ENCODE measurements around the gene LRRC10B.

The LRRC10B gene

DNA sequence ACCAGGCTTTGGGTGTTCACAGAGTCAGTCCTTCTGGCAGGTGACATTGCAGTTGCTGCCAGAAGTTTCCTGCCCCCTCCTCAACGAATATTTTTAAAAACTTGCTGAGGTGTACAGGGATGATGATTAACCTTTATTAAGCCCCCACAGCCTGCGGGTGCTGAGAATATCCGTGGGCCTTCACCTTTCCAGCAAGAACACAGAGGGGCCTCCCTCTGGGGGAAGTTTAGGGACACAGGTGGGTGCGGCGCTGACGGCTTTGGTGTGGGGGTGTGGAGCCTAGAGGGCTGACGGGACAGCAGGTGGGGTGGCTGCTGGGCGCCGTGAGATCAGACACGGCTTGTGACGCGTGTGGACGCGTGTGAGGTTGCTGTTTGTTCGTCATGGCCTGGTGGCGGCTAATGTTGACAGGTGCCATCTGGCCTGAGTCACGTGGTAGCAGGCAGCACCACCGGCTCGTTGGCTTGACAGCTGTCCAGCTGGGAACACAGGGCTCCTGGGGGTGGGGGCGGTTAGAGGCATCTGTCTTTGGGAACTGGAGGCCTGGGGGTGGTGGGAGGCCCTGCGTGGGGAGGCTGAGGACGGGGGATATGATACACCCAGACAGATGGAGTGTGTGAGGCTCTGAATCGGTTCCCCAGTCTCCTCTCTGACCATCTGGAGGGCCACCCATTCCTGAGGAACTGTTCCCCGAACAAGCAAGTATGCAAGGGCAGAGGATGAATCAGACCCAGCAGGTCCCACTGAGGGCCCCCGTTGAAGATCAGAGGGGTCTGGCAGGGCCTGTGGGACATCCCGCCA lies 12.5 kb upstream of the LRRC10B start:
- Mint-ChIP-seq H3K4me1 (ENCODE audit: low read depth) (no peaks in the 10 kb centered on the region), H3K27ac (no peak overlapping the region), H3K36me3 (ENCODE audit: low read depth) (no peaks in the 10 kb centered on the region), H3K9me3 (no peaks in the 10 kb centered on the region), H3K4me3 (no peak overlapping the region), H3K27me3 (ENCODE audit: low read depth) (peaks cover 3% of the 10 kb centered on the region)

GRCh38 chr11:61496602-61497400 lies 11.7 kb upstream of the LRRC10B start:
- H3K4me3 Mint-ChIP-seq = no peak overlapping the region
- H3K27me3 Mint-ChIP-seq (ENCODE audit: low read depth) = peaks cover 3% of the 10 kb centered on the region
- H3K27ac Mint-ChIP-seq = no peak overlapping the region
- H3K36me3 Mint-ChIP-seq (ENCODE audit: low read depth) = no peaks in the 10 kb centered on the region
- H3K9me3 Mint-ChIP-seq = no peaks in the 10 kb centered on the region
- no peaks in the 10 kb centered on the region for H3K4me1 Mint-ChIP-seq (ENCODE audit: low read depth)

DNA sequence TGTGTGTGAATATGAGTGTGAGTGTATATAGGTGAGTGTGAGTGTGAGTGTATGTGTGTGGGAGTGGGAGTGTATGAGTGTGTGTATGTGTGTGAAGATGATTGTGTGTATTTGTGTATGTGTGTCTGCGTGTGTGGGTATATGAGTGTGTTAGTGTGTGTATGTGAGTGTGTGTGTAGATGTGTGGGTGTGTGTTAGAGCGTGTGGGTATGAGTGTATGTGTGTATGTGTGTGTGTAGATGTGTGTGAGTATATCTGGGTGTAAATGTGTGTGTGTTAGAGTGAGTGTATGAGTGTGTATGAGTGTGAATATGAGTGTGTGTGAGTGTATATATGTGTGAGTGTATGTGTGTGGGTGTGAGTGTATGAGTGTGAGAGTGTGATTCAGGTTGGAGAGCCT lies 11.1 kb upstream of the LRRC10B start:
- Mint-ChIP-seq H3K4me1 (ENCODE audit: low read depth) (no peaks in the 10 kb centered on the region), H3K27ac (no peak overlapping the region), H3K36me3 (ENCODE audit: low read depth) (no peaks in the 10 kb centered on the region), H3K27me3 (ENCODE audit: low read depth) (peaks cover 8% of the 10 kb centered on the region), H3K9me3 (no peaks in the 10 kb centered on the region), H3K4me3 (no peak overlapping the region)

GRCh38 chr11:61497876-61498275 lies 10.7 kb upstream of the LRRC10B start:
- H3K9me3 Mint-ChIP-seq = no peaks in the 10 kb centered on the region
- H3K27me3 Mint-ChIP-seq (ENCODE audit: low read depth) = peaks cover 12% of the 10 kb centered on the region
- no peaks in the 10 kb centered on the region for H3K36me3 Mint-ChIP-seq (ENCODE audit: low read depth)
- no peak overlapping the region for H3K4me3 Mint-ChIP-seq
- no peak overlapping the region for H3K27ac Mint-ChIP-seq
- no peaks in the 10 kb centered on the region for H3K4me1 Mint-ChIP-seq (ENCODE audit: low read depth)

- Mint-ChIP-seq H3K27ac (no peak overlapping the region), H3K36me3 (ENCODE audit: low read depth) (no peaks in the 10 kb centered on the region), H3K4me3 (no peak overlapping the region), H3K9me3 (no peaks in the 10 kb centered on the region), H3K27me3 (ENCODE audit: low read depth) (peaks cover 12% of the 10 kb centered on the region), H3K4me1 (ENCODE audit: low read depth) (no peaks in the 10 kb centered on the region)
Measured at GRCh38 chr11:61498767-61499341, 9.7 kb upstream of the LRRC10B start.

- Mint-ChIP-seq H3K27ac (no peak overlapping the region), H3K9me3 (no peaks in the 10 kb centered on the region), H3K4me1 (ENCODE audit: low read depth) (no peaks in the 10 kb centered on the region), H3K27me3 (ENCODE audit: low read depth) (peaks cover 17% of the 10 kb centered on the region), H3K4me3 (no peak overlapping the region), H3K36me3 (ENCODE audit: low read depth) (no peaks in the 10 kb centered on the region)
Measured at GRCh38 chr11:61499816-61500491, 8.6 kb upstream of the LRRC10B start.

GRCh38 chr11:61502522-61502921 lies 6.0 kb upstream of the LRRC10B start:
- Mint-ChIP-seq H3K9me3 (no peaks in the 10 kb centered on the region), H3K27me3 (ENCODE audit: low read depth) (peaks cover 39% of the 10 kb centered on the region), H3K36me3 (ENCODE audit: low read depth) (no peaks in the 10 kb centered on the region), H3K4me3 (no peak overlapping the region), H3K27ac (no peak overlapping the region), H3K4me1 (ENCODE audit: low read depth) (no peaks in the 10 kb centered on the region)

DNA sequence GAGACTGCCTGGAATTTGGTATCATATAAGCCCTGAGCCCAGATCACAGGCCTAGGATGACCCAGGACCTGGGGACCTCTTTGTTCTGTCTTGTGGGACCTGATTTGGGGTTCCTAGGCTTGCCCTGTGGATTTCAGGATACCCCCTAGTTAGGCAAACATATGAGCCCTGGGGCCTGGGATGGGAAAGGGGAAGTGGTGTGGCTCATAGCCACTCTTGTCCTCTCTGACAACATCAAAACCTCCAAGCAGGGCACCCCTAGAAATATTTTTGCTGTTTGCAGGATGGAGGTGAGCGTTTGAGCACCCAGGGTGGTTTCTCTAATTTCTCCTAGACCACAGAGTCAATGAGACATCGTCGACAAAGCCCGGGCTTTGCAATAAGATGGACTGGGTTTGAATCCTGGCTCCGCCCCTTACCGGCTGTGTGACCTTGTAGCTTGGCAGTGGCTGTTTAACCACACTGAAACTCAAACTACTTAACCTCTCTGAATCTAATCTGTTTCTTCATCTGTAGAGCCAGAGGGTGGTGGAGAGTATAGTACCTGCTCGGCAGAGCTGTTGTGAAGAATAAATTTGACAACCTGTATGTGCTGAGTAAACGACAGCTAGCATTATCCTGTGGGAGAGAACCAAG lies 5.3 kb upstream of the LRRC10B start:
- H3K9me3 Mint-ChIP-seq = no peaks in the 10 kb centered on the region
- H3K4me1 Mint-ChIP-seq (ENCODE audit: low read depth) = peaks cover 4% of the 10 kb centered on the region
- H3K36me3 Mint-ChIP-seq (ENCODE audit: low read depth) = no peaks in the 10 kb centered on the region
- peaks cover 47% of the 10 kb centered on the region for H3K27me3 Mint-ChIP-seq (ENCODE audit: low read depth)
- H3K27ac Mint-ChIP-seq = no peak overlapping the region
- H3K4me3 Mint-ChIP-seq = no peak overlapping the region

DNA sequence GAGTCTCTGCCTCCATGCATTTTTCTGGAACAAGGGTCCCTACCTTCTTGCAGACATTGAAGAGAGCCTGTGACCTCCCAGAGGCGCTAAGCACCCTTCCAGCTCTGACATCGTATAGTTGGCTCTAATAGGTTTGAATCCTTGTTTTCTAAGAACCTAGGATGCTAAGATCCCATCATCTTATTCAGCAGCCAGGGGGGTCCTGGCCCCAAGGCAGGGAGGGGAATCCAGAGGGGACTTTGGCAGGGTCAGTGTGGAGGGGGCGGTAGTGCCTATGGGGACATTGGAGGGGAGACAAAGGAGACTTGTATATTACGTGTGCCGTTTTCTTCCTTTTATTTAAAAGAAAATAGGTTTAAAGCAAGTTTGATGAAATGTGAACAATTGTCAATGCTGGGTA lies 3.4 kb upstream of the LRRC10B start:
- no peaks in the 10 kb centered on the region for H3K36me3 Mint-ChIP-seq (ENCODE audit: low read depth)
- peaks cover 45% of the 10 kb centered on the region for H3K27me3 Mint-ChIP-seq (ENCODE audit: low read depth)
- no peaks in the 10 kb centered on the region for H3K9me3 Mint-ChIP-seq
- H3K4me1 Mint-ChIP-seq (ENCODE audit: low read depth) = peaks cover 4% of the 10 kb centered on the region
- no peak overlapping the region for H3K27ac Mint-ChIP-seq
- no peak overlapping the region for H3K4me3 Mint-ChIP-seq

GRCh38 chr11:61505640-61506155 lies 2.9 kb upstream of the LRRC10B start:
- Mint-ChIP-seq H3K27me3 (ENCODE audit: low read depth) (peaks cover 49% of the 10 kb centered on the region), H3K27ac (no peak overlapping the region), H3K4me1 (ENCODE audit: low read depth) (peaks cover 4% of the 10 kb centered on the region)

GRCh38 chr11:61507012-61507768 lies 1.4 kb upstream of the LRRC10B start:
- Mint-ChIP-seq H3K36me3 (ENCODE audit: low read depth) (no peaks in the 10 kb centered on the region), H3K27ac (no peak overlapping the region), H3K4me3 (no peak overlapping the region), H3K27me3 (ENCODE audit: low read depth) (peaks cover 55% of the 10 kb centered on the region), H3K4me1 (ENCODE audit: low read depth) (peaks cover 4% of the 10 kb centered on the region), H3K9me3 (no peaks in the 10 kb centered on the region)

More at GRCh38 chr11:61505640-61506155, 2.9 kb upstream of the LRRC10B start:
- no peak overlapping the region for H3K4me3 Mint-ChIP-seq
- H3K36me3 Mint-ChIP-seq (ENCODE audit: low read depth) = no peaks in the 10 kb centered on the region
- no peaks in the 10 kb centered on the region for H3K9me3 Mint-ChIP-seq

DNA sequence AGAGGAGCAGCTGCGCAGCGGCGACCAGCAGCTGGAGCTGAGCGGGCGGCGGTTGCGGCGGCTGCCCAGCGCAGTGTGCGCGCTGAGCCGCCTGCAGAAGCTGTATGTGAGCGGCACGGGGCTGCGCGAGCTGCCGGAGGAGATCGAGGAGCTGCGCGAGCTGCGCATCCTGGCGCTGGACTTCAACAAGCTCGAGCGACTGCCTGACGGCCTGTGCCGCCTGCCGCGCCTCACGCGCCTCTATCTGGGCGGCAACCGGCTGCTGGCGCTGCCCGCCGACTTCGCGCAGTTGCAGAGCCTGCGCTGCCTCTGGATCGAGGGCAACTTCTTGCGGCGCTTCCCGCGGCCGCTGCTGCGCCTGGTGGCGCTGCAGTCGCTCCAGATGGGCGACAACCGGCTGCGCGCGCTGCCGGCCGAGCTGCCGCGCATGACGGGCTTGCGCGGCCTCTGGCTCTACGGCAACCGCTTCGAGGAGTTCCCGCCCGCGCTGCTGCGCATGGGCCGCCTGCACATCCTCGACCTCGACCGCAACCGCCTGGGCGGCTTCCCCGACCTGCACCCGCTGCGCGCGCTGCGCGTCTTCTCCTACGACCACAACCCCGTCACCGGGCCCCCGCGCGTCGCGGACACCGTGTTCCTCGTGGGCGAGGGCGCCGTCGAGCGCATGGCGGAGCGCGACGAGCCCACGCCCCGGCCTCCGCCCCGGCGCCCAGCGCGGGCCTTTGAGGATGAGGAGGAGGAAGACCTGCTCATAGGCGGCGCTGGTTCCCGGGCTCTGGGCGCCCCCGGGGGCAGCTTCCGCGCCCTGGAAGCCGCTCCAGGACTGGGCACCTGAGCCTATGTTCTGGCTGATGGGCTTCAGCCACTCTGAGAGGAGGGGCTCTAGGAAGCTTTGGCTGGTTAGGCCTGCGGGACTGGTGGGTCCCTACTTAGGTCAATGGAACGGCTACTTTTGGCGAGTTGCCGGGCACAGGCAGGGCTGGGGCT lies 787 bp downstream of the LRRC10B start:
- Mint-ChIP-seq H3K4me1 (ENCODE audit: low read depth) (peaks cover 4% of the 10 kb centered on the region), H3K36me3 (ENCODE audit: low read depth) (no peaks in the 10 kb centered on the region), H3K9me3 (no peaks in the 10 kb centered on the region), H3K27ac (no peak overlapping the region), H3K27me3 (ENCODE audit: low read depth) (peaks cover 48% of the 10 kb centered on the region), H3K4me3 (no peak overlapping the region)

All from T-helper 1 cell treated with Interleukin-12 subunit alpha and Interleukin-12 subunit beta and Interleukin-4 antibody, amounts not matched to agents 30 μg/mL and 1 μg/mL, for 36 hours (primary cell).